Suprapubic skin (tissue), 4 donors: ENCODE data around the gene TEK. TPM values are rescaled to one million over a fixed set of nuclear protein-coding genes. Genes with fewer than 3 reads are reported as not detected.

Experiments
- DNase-seq, 2 donors: peaks; one replicate each; pipeline ENCODE4 v3.0.0-alpha.2; 2019; ENCODE audit warnings: low spot score in 2 of 2
- H3K27ac ChIP-seq: fragments of 200-600 bp; sonication (generic); one replicate; pipeline ENCODE4 v1.5.1; 2019
- H3K27me3 ChIP-seq: fragments of 200-600 bp; sonication (generic); one replicate; pipeline ENCODE4 v1.5.1; 2019
- H3K36me3 ChIP-seq: fragments of 200-600 bp; sonication (generic); one replicate; pipeline ENCODE4 v1.5.1; 2019
- H3K4me1 ChIP-seq: fragments of 200-600 bp; sonication (generic); one replicate; pipeline ENCODE4 v1.5.1; 2019
- H3K4me3 ChIP-seq: fragments of 200-600 bp; sonication (generic); one replicate; pipeline ENCODE4 v1.5.1; 2019; ENCODE audit warnings: mild to moderate bottlenecking
- H3K9me3 ChIP-seq: fragments of 200-600 bp; sonication (generic); one replicate; pipeline ENCODE4 v1.5.1; 2019
- CTCF ChIP-seq, 2 donors: fragments of 200-600 bp in 1 of 2; fragments of 450-650 bp in 1 of 2; sonication (generic) in 1 of 2; IDR thresholded peaks; one replicate each; pipeline ENCODE4 v1.5.1; 2016 to 2019; ENCODE audit warnings: antibody characterized with exemption in 2 of 2, mild to moderate bottlenecking in 1 of 2, moderate library complexity in 1 of 2
- EP300 ChIP-seq: sonication (generic); formaldehyde crosslinking; IDR thresholded peaks from one replicate; pipeline ENCODE4 v1.6.1; 2017; ENCODE audit warnings: antibody characterized with exemption
- POLR2A ChIP-seq, 2 donors: fragments of 450-650 bp; IDR thresholded peaks; one replicate each; pipeline ENCODE4 v1.6.1; 2017; ENCODE audit warnings: antibody characterized with exemption in 2 of 2, mild to moderate bottlenecking in 2 of 2, moderate library complexity in 2 of 2
- POLR2AphosphoS5 ChIP-seq, 3 donors: sonication (generic); formaldehyde crosslinking; IDR thresholded peaks; one replicate each; pipeline ENCODE4 v1.6.1; 2017; ENCODE audit warnings: antibody characterized with exemption in 3 of 3
- WGBS: methylation state at CpG from one replicate; pipeline ENCODE4 v1.1.5; 2018; 5-methylcytosine and 5-hydroxymethylcytosine counted together
- total RNA-seq, 4 donors: library from RNA; depleted of rRNA; stranded (reverse); fragments of >200 nt; gene quantifications; one replicate each; pipeline ENCODE4 v1.1.0, GENCODE V29; 2016

The TEK gene
- total RNA-seq, 4 donors from 2014 or later, result 2.0 to 7.1 (median 5.2) TPM

GRCh38 chr9:27183131-27183530 lies 74.1 kb downstream of the TEK start:
- Histone ChIP-seq H3K9me3 (no peaks in the 10 kb centered on the region), H3K27me3 (no peaks in the 10 kb centered on the region), H3K36me3 (no peaks in the 10 kb centered on the region), H3K27ac (no peak overlapping the region), H3K4me1 (peaks cover 7% of the 10 kb centered on the region), H3K4me3 (no peak overlapping the region)
- WGBS, result 93% methylated on average over 2 of the region's 2 CpGs
- TF ChIP-seq POLR2AphosphoS5 (IDR thresholded peaks at IDR 0.05) (no peak), POLR2A (IDR thresholded peaks at IDR 0.05) (no peak), EP300 (no peak), CTCF (IDR thresholded peaks at IDR 0.05) (no peak)
- no peak for DNase-seq

- WGBS, result 100% methylated on average over 3 of the region's 5 CpGs
- no peak for TF ChIP-seq CTCF (IDR thresholded peaks at IDR 0.05)
- no peak for TF ChIP-seq EP300
- no peak for TF ChIP-seq POLR2AphosphoS5 (IDR thresholded peaks at IDR 0.05)
- Histone ChIP-seq H3K36me3 (no peaks in the 10 kb centered on the region), H3K4me3 (no peak overlapping the region), H3K27me3 (no peaks in the 10 kb centered on the region), H3K27ac (no peak overlapping the region), H3K9me3 (no peaks in the 10 kb centered on the region), H3K4me1 (peaks cover 7% of the 10 kb centered on the region)
- no peak for DNase-seq
These were observed 74.7 kb downstream of the TEK start for GRCh38 chr9:27183701-27184100.

- H3K9me3 ChIP-seq, result no peaks in the 10 kb centered on the region
- no peak overlapping the region for H3K27ac ChIP-seq
- no peaks in the 10 kb centered on the region for H3K27me3 ChIP-seq
- no peaks in the 10 kb centered on the region for H3K36me3 ChIP-seq
- 83% methylated on average over 5 of the region's 5 CpGs for WGBS
- H3K4me3 ChIP-seq, result no peak overlapping the region
- peaks cover 7% of the 10 kb centered on the region for H3K4me1 ChIP-seq
- TF ChIP-seq EP300 (no peak), CTCF (IDR thresholded peaks at IDR 0.05) (no peak), POLR2A (IDR thresholded peaks at IDR 0.05) (no peak)
- no peak for DNase-seq
These were observed 75.7 kb downstream of the TEK start for GRCh38 chr9:27184556-27185351.

GRCh38 chr9:27188426-27188825 lies 79.4 kb downstream of the TEK start:
- no peak for DNase-seq
- 82% methylated on average over 1 of the region's 1 CpG for WGBS
- H3K27ac ChIP-seq, result no peak overlapping the region
- H3K9me3 ChIP-seq, result no peaks in the 10 kb centered on the region
- H3K4me3 ChIP-seq, result no peak overlapping the region
- TF ChIP-seq POLR2AphosphoS5 (IDR thresholded peaks at IDR 0.05), result no peak
- TF ChIP-seq POLR2A (IDR thresholded peaks at IDR 0.05), result no peak
- TF ChIP-seq EP300, result no peak
- no peak for TF ChIP-seq CTCF (IDR thresholded peaks at IDR 0.05)
- H3K4me1 ChIP-seq, result no peaks in the 10 kb centered on the region
- H3K36me3 ChIP-seq, result no peaks in the 10 kb centered on the region
- no peaks in the 10 kb centered on the region for H3K27me3 ChIP-seq

- WGBS, result 100% methylated on average over 1 of the region's 1 CpG
- Histone ChIP-seq H3K36me3 (no peaks in the 10 kb centered on the region), H3K4me1 (no peaks in the 10 kb centered on the region), H3K27me3 (no peaks in the 10 kb centered on the region), H3K9me3 (no peaks in the 10 kb centered on the region), H3K4me3 (no peak overlapping the region), H3K27ac (no peak overlapping the region)
- TF ChIP-seq POLR2A (IDR thresholded peaks at IDR 0.05) (no peak), CTCF (IDR thresholded peaks at IDR 0.05) (no peak), POLR2AphosphoS5 (IDR thresholded peaks at IDR 0.05) (no peak), EP300 (no peak)
- no peak for DNase-seq
These were observed 80.4 kb downstream of the TEK start for GRCh38 chr9:27189426-27189825.
